Measurements from ENCODE around the gene AGL. TPM values are rescaled to one million over a fixed set of nuclear protein-coding genes. Genes with fewer than 3 reads are reported as not detected.

AGL gene
- total and polyA plus RNA-seq, 2 of the 13 experiments (the other 11 are each of a cell fraction or from before 2014, with no cell fraction given), result 4.3 to 13.1 TPM

GRCh38 chr1:99811075-99811474 is 39.1 kb upstream of the AGL start:
- in situ Hi-C loops (cut with HindIII; ENCODE audit: extremely low pct_ligation_motif_present, low pct_unique_long_range_greater_than_20kb), result loop anchor here (10.0 to 25.0 kb wide), 2 partner anchors 644 to 1051 kb away; no protein-coding TSS in a partner anchor
- no peaks in the 10 kb centered on the region for H3K27me3 ChIP-seq (ENCODE audit: control insufficient read depth in 1 of 2, insufficient read depth in 2 of 2, low read length in 2 of 2)
- H3K36me3 ChIP-seq (replicated peaks in 1 of 2; ENCODE audit: control insufficient read depth in 1 of 2, insufficient read depth in 2 of 2, low read length in 2 of 2), result no peaks in the 10 kb centered on the region
- H3K9me3 ChIP-seq (ENCODE audit: low read length), result no peaks in the 10 kb centered on the region
- WGBS (ENCODE audit: low lambda C conversion rate), result 0% methylated on average over 1 of the region's 1 CpG
- TF ChIP-seq SIN3B (IDR thresholded peaks at IDR 0.05; ENCODE audit: low read length) (no peak), RNF2 (conservative IDR thresholded peaks at IDR 0.05; ENCODE audit: low read depth) (no peak), DRAP1 (CRISPR knock-in tag; IDR thresholded peaks at IDR 0.05) (no peak), TOPORS (CRISPR knock-in tag; IDR thresholded peaks at IDR 0.05) (no peak), LCORL (IDR thresholded peaks at IDR 0.05) (no peak), LCORL (CRISPR knock-in tag; IDR thresholded peaks at IDR 0.05) (no peak), MAX (IDR thresholded peaks at IDR 0.05) (no peak), ZNF550 (CRISPR knock-in tag; IDR thresholded peaks at IDR 0.05; ENCODE audit: borderline replicate concordance) (no peak), PCBP2 (optimal IDR thresholded peaks at IDR 0.05; ENCODE audit: low read depth, low read length, poor library complexity, severe bottlenecking) (no peak), SNRNP70 (IDR thresholded peaks at IDR 0.05; ENCODE audit: low read depth, low read length) (no peak), HNRNPUL1 (IDR thresholded peaks at IDR 0.05; ENCODE audit: low read depth, low read length) (no peak), CEBPG (CRISPR knock-in tag; IDR thresholded peaks at IDR 0.05) (no peak), PAF1 (CRISPR knock-in tag; IDR thresholded peaks at IDR 0.05) (no peak), POLR2AphosphoS2 (IDR thresholded peaks at IDR 0.05; ENCODE audit: low read depth, low read length) (no peak), ZBTB44 (CRISPR knock-in tag; IDR thresholded peaks at IDR 0.05) (no peak), ZBTB7B (CRISPR knock-in tag; IDR thresholded peaks at IDR 0.05) (no peak)
- TF ChIP-seq, protein P1, sequence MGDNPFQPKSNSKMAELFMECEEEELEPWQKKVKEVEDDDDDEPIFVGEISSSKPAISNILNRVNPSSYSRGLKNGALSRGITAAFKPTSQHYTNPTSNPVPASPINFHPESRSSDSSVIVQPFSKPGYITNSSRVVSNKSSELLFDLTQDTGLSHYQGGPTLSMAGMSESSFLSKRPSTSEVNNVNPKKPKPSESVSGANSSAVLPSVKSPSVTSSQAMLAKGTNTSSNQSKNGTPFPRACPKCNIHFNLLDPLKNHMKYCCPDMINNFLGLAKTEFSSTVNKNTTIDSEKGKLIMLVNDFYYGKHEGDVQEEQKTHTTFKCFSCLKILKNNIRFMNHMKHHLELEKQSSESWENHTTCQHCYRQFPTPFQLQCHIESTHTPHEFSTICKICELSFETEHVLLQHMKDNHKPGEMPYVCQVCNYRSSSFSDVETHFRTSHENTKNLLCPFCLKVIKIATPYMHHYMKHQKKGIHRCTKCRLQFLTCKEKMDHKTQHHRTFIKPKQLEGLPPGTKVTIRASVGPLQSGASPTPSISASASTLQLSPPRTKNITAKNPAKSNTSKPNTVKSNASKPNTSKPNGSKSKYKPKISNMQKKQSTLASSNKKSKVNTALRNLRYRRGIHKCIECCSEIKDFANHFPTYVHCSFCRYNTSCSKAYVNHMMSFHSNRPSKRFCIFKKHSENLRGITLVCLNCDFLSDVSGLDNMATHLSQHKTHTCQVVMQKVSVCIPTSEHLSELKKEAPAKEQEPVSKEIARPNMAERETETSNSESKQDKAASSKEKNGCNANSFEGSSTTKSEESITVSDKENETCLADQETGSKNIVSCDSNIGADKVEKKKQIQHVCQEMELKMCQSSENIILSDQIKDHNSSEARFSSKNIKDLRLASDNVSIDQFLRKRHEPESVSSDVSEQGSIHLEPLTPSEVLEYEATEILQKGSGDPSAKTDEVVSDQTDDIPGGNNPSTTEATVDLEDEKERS (CRISPR knock-in tag; IDR thresholded peaks at IDR 0.05), result no peak
- H3K4me1 ChIP-seq (ENCODE audit: insufficient read depth, low read length), result peaks cover 25% of the 10 kb centered on the region
- DNase-seq (ENCODE audit: low spot score), result no peak
- H3K79me2 ChIP-seq (ENCODE audit: insufficient read depth, low read length), result no peaks in the 10 kb centered on the region
- ChIA-PET CTCF (ENCODE audit: low intra/inter-chr PET ratio, low total read pairs) (no interaction called here), POLR2A (no interaction called here)
- no peak overlapping the region for H3K27ac ChIP-seq (ENCODE audit: extremely low read length, insufficient read depth, low read length)
- no peak overlapping the region for H2AFZ ChIP-seq (ENCODE audit: low read length)
- H4K20me1 ChIP-seq (ENCODE audit: insufficient read depth, low read length), result no peaks in the 10 kb centered on the region
- no peak for FAIRE-seq
- H3K4me2 ChIP-seq (ENCODE audit: low read depth, low read length), result no peak overlapping the region
- BruUV-seq (replicated peaks), result no TSS peak
- intact Hi-C loops (cut with micrococcal nuclease; ENCODE audit: unreplicated experiment), result no loop called here
- no peak overlapping the region for H3K9ac ChIP-seq (ENCODE audit: insufficient read depth, low read depth, low read length)
- ATAC-seq, result no peak
- H3K4me3 ChIP-seq (replicated peaks in 1 of 3; ENCODE audit: insufficient read depth in 1 of 3, low read depth in 2 of 3, low read length in 3 of 3), result no peak overlapping the region

Measured in HepG2 (cell line).